DMS53 treated with DMSO at 0.1 percent for 48 hours (cell line): ENCODE measurements around the gene BPNT1.

Experiments used
- DNase-seq: peaks from one replicate; lab custom pipeline; 2025; ENCODE audit not compliant: unreplicated experiment; lab: John Stamatoyannopoulos, UW

The BPNT1 gene

DNA sequence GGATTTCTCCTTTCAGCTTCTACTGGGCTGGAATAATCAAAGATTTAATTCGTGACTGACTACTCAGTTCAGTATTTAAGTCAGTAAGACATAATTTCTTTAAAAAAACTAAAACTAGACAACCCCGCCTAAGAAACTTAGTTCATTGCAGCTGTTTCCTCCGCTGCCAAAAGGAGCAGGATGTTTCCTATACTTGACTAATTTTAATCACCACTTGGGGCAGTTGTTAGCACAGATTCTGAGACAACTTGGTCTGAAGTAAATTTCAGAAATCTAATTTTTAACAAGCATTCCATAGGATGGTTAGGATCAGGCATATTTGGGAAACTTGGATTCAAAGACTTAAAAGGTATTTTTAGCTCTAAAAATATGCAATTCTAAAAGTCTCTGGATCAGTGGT, 77.3 kb downstream of the BPNT1 start:
- DNase-seq, result no peak

- DNase-seq, result no peak
Measured at GRCh38 chr1:220011620-220012019, 78.0 kb downstream of the BPNT1 start.
